Measurements from ENCODE around the gene GJB3.

DNA sequence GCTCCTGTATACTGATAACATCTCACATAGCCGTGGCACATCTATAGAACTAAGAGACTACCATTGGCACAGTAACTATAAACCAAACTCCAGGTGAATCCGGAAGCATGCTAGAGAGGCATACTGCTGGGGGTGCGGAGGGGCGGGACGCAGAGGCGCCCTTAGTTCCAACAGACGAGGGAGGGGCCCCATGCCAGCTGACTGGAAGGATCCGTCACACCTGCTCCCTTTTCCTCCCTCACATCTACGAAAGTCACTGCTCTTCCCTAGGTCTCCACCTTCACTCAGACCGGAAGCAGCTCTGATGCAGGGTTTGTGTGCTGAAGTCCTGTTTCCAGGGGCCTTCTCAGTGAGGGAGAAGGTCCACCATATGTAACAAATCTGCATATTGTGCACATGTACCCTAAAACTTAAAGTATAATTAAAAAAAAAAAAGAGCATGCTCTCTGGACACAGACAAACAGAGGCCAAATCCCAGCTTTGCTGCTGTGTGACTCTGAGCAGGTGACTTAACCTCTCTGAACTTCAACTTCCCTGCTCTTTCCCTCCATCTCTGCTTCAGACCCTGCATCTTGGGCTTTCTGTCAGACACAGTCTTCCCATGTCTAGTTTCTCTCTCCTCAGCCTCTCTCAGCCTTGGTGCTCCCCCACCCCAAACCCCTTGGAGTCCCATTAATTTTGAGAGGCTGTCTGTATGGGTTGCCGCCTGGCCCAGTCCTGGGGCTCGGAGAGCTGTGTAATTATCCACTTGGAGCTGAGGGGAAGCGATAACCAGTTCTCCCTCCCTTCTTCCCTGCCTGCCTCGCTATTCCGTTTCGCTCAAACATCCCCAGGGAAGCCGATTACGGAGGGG is 34.0 kb upstream of the GJB3 start:
- TF ChIP-seq POLR2A (IDR thresholded peaks at IDR 0.05) (no peak), CTCF (IDR thresholded peaks at IDR 0.05) (no peak)

All from right lobe of liver (tissue), 4 donors.